ENCODE results near the gene EMP2.

Gene EMP2

DNA sequence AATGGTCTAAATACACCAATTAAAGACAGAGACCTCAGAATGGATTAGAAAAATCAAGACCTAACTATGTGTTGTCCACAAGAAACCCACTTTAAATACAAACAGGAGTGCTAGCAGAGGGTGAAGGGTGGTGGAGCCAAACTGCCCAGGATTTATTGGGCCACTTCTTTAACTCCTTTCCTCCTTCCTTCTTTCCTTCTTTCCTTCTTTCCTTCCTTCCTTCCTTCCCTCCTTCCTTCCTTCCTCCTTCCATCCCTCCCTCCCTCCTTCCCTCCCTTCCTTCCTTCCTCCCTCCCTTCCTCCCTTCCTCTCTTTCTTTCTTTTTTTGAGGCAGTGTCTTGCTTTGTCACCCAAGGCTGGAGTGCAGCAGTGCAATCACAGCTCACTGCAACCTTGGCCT is 34.3 kb upstream of the EMP2 start:
- Mint-ChIP-seq H3K9me3 (no peaks in the 10 kb centered on the region), H3K27me3 (peaks cover 15% of the 10 kb centered on the region), H3K27ac (no peak overlapping the region), H3K36me3 (ENCODE audit: low read depth) (no peaks in the 10 kb centered on the region), H3K4me1 (ENCODE audit: low read depth) (no peaks in the 10 kb centered on the region), H3K4me3 (no peak overlapping the region)

DNA sequence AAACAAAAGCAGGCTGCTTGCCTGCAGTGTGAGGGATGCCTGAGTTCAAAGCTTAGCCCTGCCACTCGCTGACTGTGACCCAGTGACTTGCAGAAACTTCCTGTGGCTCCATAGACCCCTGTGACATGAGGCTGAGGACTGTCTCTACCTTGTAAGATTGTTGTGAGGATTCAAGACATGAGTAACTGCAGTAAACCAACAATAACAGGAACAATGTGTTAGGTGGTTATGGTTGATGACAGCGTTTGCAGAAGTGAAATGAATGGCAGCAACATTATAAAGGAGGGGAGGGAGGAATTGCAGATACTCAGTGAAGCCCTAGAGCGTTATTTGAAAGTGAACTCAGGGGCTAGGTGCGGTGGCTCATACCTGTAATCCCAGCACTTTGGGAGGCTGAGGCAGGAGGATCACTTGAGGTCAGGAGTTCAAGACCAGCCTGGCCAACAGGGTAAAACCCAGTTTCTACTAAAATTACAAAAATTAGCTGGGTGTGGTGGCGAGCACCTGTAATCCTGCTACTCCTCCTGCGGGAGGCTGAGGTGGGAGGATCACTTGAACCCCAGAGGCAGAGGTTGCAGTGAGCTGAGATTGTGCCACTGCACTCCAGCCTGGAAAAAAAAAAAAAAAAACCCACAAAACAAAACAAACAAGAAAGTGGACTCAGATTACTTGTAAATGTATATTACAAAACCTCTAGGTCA is 33.5 kb upstream of the EMP2 start:
- Mint-ChIP-seq H3K4me1 (ENCODE audit: low read depth) (no peaks in the 10 kb centered on the region), H3K27ac (no peak overlapping the region), H3K27me3 (peaks cover 13% of the 10 kb centered on the region), H3K9me3 (no peaks in the 10 kb centered on the region), H3K36me3 (ENCODE audit: low read depth) (no peaks in the 10 kb centered on the region), H3K4me3 (no peak overlapping the region)

DNA sequence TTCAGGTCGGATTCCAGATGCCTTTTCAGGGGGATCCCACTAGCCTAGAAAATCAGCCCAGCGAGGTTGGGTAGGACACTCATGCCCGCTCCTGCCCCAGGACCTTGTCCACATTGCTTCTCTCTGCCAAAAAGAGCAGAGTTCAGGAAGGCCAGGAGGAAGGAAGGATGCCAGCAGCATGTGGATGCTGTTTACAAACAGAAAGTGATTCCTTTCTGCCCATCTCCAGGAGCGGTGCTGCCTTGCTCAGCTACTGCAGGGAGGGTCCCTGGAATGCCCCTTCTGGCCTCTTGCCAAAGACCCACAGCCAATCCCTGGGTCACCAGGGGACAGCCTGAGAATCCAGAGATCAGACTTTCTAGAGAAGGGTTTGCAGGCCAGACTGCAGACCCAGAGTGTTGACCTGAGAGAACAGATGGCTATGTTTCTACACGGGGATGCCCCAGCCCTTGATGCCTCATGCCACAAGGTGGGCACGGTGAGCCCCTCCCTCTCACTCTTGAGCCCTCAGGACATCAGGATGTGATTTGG is 32.3 kb upstream of the EMP2 start:
- no peak overlapping the region for H3K27ac Mint-ChIP-seq

DNA sequence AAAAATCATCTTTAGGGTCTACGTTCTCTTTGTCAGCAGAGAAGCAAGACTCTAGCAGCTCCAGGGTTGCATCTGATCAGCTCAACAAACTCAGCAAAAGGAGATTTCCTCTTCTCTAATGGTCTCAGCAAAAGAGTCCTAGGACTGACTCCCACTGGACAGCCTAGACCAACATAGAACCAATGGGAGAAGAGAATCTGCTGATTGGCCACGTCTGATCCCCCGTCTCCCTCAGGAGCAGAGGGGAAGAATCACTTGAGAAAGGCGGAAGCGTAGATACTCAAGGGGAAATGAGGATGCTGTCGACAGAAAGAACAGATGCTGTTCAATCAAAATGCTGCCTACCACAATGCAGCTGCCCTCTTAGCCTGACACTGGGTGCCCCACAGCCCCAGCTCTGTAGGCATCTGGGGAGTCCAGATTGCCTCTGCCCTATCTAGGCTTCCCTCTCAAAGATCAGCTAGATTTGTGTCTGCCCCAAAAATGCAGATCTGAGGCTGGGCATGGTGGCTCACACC is 31.5 kb upstream of the EMP2 start:
- Mint-ChIP-seq H3K36me3 (ENCODE audit: low read depth) (no peaks in the 10 kb centered on the region), H3K4me1 (ENCODE audit: low read depth) (no peaks in the 10 kb centered on the region), H3K27ac (no peak overlapping the region), H3K9me3 (no peaks in the 10 kb centered on the region), H3K4me3 (no peak overlapping the region), H3K27me3 (peaks cover 4% of the 10 kb centered on the region)

More for the DNA sequence above, 32.3 kb upstream of the EMP2 start:
- H3K9me3 Mint-ChIP-seq, result no peaks in the 10 kb centered on the region
- no peak overlapping the region for H3K4me3 Mint-ChIP-seq
- H3K4me1 Mint-ChIP-seq (ENCODE audit: low read depth), result no peaks in the 10 kb centered on the region
- H3K27me3 Mint-ChIP-seq, result peaks cover 9% of the 10 kb centered on the region
- H3K36me3 Mint-ChIP-seq (ENCODE audit: low read depth), result no peaks in the 10 kb centered on the region

DNA sequence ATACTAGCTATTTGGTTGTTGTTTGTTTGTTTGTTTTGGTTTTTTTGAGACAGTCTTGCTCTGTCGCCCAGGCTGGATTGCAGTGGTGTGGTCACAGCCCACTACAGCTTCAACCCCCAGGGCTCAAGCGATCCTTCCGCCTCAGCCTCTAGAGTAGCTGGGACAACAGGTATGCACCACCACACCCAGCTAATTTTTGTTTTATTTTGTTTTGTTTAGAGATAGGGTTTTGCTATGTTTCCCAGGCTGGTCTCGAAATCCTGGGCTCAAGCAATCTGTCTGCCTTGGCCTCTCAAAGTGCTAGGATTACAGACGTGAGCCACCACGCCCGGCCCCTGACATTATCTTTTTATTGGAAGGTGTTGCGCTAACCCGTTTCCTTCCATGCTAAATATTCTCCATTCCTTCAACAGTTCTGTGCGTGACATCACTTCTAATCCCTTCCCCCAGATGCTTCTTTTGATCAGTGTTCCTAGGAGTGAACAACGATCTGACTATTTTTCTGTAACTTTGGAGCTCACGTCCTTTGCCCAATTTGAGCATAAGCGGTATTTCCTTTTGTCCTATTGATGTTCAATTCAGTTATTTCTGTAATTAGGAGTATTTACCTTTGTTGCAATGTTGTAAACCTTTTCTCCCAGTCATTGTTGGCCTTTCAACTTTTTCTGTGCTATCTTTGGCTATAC is 30.2 kb upstream of the EMP2 start:
- Mint-ChIP-seq H3K27me3 (no peaks in the 10 kb centered on the region), H3K36me3 (ENCODE audit: low read depth) (no peaks in the 10 kb centered on the region), H3K9me3 (no peaks in the 10 kb centered on the region), H3K4me1 (ENCODE audit: low read depth) (no peaks in the 10 kb centered on the region), H3K27ac (no peak overlapping the region), H3K4me3 (no peak overlapping the region)

DNA sequence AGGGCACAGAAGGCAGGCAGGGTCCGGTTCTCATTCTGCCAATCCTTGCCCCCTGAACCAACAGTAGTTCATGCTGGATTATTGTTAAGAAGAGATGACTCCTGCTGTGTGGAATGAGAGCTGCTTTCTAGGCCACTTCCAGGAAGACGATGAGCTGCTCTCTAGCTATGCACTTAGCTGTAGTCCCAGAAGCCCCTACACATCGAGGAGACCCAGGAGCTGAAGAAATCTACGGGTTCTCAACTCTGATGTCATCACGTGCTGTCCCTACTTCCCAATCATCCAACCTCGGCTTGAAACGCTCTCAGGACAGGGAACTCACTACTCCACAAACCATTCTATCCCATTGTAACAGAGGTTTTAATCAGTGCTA is 29.0 kb upstream of the EMP2 start:
- no peaks in the 10 kb centered on the region for H3K4me1 Mint-ChIP-seq (ENCODE audit: low read depth)
- no peak overlapping the region for H3K4me3 Mint-ChIP-seq
- H3K9me3 Mint-ChIP-seq, result no peaks in the 10 kb centered on the region
- H3K27me3 Mint-ChIP-seq, result peaks cover 3% of the 10 kb centered on the region
- no peaks in the 10 kb centered on the region for H3K36me3 Mint-ChIP-seq (ENCODE audit: low read depth)
- H3K27ac Mint-ChIP-seq, result no peak overlapping the region

DNA sequence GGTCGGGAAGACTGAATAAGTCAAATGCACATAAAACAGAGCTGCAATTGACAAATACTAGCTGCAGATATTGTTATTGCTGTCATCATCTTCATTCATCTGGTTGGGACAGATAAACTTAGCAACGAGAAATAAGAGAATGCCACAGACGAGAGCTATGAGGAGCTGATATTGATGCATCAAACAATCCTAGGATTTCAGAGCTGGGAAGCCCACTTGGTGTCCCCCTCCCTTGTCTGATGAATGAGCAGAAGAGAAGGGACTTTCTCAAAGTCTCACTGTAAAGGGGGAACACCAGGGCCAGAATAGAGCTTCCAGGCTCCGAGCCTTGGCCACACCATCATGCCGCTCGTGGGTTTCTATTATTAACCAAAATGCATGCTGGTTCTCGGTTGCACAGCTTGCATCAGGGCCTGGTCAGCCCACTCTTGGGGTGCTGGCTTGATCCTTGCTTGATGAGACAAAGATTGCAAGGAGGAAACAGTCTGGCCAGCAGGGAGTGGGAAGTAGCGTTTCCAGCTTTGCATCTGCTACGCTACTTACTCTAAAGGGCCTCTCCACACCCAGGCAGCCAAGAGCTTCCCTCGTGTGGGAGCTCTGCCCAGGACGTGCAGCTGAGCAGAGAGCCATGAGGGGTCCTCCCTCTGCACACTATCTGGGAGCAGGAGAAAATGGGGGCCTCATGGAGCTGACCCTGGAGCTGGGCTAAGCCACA is 28.4 kb upstream of the EMP2 start:
- no peaks in the 10 kb centered on the region for H3K9me3 Mint-ChIP-seq
- no peak overlapping the region for H3K4me3 Mint-ChIP-seq
- peaks cover 3% of the 10 kb centered on the region for H3K27me3 Mint-ChIP-seq
- H3K4me1 Mint-ChIP-seq (ENCODE audit: low read depth), result no peaks in the 10 kb centered on the region
- H3K27ac Mint-ChIP-seq, result no peak overlapping the region
- no peaks in the 10 kb centered on the region for H3K36me3 Mint-ChIP-seq (ENCODE audit: low read depth)

DNA sequence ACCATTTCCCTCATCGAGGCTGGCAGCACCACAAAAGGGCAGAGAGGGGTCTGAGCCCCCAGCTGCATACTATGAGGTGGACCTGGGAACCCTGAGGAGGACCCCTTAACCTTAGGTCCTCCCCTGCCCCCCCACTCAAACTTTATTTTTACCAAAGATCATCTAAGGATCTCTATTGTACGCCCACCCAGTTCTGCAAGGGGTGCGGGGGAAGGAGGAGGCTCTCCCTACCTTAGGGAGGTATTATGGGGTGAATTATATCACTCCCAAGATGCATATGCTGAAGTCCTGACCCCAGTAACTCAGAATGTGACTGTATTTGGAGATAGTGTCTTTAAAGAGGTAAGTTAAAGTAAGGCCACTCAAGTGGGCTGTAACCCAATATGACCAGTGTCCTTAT is 26.8 kb upstream of the EMP2 start:
- H3K4me3 Mint-ChIP-seq, result no peak overlapping the region
- no peaks in the 10 kb centered on the region for H3K9me3 Mint-ChIP-seq
- H3K27me3 Mint-ChIP-seq, result peaks cover 6% of the 10 kb centered on the region
- no peaks in the 10 kb centered on the region for H3K36me3 Mint-ChIP-seq (ENCODE audit: low read depth)
- no peak overlapping the region for H3K27ac Mint-ChIP-seq
- H3K4me1 Mint-ChIP-seq (ENCODE audit: low read depth), result no peaks in the 10 kb centered on the region

DNA sequence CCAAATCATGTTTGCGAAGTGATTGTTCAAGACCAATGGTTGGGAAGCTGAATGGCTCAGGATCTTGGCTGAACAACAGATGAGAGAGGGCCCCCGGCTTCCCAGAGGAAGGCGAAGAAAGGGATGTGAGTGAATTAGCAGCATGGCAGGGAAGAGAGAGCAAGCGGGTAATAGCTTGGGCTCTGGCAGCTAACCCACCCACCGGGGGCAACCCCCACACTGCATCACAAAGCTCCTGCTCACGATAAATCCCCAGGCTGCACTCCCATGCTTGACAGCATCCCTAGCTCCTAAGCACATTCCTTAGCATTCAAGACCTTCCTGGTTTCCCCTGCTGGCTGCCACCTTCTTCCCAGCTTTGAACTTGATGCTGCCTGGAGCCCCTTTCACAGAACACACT is 26.2 kb upstream of the EMP2 start:
- no peaks in the 10 kb centered on the region for H3K4me1 Mint-ChIP-seq (ENCODE audit: low read depth)
- peaks cover 6% of the 10 kb centered on the region for H3K27me3 Mint-ChIP-seq
- H3K9me3 Mint-ChIP-seq, result no peaks in the 10 kb centered on the region
- H3K27ac Mint-ChIP-seq, result no peak overlapping the region
- no peak overlapping the region for H3K4me3 Mint-ChIP-seq
- H3K36me3 Mint-ChIP-seq (ENCODE audit: low read depth), result no peaks in the 10 kb centered on the region

DNA sequence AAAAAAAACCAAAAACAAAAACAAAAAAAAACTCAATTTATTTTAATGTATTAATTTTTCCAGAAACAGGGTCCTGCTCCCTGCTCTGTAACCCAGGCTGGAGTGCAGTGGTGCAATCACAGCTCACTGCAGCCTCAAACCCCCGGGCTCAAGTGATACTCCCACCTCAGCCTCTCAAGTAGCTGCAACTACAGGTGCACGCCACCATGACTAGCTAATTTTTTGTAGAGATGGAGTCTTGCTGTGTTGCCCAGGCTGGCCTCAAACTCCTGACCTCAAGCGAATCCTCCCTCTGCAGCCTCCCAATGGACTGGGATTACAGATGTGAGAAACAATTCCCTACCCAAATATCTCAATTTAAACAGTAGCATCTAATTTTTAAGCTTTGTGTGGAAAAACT is 25.2 kb upstream of the EMP2 start:
- Mint-ChIP-seq H3K27ac (no peak overlapping the region), H3K9me3 (no peaks in the 10 kb centered on the region), H3K4me3 (no peak overlapping the region), H3K4me1 (ENCODE audit: low read depth) (no peaks in the 10 kb centered on the region), H3K36me3 (ENCODE audit: low read depth) (no peaks in the 10 kb centered on the region), H3K27me3 (peaks cover 6% of the 10 kb centered on the region)

DNA sequence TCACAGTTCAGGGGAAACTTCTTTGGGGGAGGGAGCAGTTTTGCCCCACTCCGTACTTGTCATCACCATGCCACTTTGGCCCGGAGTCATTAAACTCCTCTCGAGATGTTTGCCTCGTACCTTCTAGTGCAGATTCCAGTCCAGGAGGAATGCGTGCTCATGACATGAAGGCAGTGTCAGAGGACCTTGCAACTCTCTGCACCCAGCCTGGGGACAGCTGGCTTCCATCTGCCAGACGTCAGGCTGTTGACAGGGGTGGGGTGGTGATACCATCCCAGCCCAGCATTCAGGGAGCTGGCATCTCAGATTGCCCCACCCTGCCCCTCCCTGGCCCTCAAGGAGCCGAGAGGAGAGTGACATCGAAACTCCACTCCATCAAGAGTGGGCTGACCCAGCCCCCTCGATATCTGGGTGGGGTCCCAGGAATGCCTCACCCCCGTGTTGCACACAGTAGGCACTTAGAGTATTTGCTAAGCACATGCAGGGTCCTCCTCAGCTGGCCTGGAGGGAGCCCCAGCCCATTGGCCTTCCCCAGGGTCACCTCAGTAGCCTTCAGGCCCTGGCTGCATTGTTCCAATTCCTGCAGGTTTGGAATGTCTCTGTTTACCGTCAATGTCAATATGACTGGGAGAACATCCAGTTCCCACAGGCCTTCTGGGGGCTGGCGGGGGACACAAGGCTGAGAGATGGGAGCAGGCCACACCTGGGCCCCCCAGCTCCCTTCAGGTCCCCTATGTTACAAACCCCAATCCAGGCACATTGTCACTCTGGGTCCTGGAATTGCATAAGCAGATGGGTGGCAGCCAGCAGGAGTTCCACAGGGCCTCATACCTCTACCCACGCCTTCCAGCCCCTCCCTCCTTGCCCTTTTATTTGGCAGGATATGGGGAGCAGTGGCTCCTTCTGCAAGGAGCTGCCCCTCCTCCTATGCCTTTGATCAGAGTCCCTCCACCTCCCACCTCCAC is 21.3 kb upstream of the EMP2 start:
- H3K27ac Mint-ChIP-seq, result peak overlapping the region; percentile 26
- H3K4me1 Mint-ChIP-seq (ENCODE audit: low read depth), result no peaks in the 10 kb centered on the region
- H3K27me3 Mint-ChIP-seq, result peaks cover 12% of the 10 kb centered on the region
- no peak overlapping the region for H3K4me3 Mint-ChIP-seq
- H3K36me3 Mint-ChIP-seq (ENCODE audit: low read depth), result no peaks in the 10 kb centered on the region
- H3K9me3 Mint-ChIP-seq, result no peaks in the 10 kb centered on the region

DNA sequence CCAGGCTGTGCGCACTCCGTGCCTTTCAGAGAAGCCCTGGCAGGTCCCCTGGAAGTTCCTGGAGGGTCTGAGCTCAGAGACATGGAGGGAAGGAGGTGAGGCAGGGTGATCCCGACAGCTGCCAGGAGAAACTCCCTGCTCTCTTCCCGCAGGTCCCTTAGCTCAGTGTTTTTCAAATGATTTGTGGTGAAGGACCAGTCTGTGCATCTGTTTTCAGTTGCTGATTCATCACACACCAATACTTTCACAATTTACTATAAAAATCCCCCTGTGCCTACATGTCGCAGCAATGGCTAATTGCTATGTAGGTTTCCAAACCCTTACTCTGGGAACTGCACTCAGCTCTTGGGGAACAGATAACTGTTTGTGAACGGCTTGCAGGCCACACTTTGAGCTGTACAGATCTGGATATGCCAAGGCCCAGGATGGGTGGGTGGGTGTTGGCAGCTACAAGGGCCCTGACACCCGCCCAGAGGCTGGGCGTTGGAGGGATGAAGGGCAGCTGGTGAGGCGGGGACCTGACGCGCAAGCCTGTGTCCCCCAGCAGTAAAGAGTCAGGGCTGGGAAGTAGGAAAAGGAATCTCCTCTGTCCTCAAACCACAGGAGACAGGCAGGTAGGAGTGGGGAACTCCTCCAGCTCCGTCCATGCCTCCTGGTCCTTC is 20.5 kb upstream of the EMP2 start:
- Mint-ChIP-seq H3K36me3 (ENCODE audit: low read depth) (no peaks in the 10 kb centered on the region), H3K27ac (no peak overlapping the region), H3K4me3 (no peak overlapping the region)

DNA sequence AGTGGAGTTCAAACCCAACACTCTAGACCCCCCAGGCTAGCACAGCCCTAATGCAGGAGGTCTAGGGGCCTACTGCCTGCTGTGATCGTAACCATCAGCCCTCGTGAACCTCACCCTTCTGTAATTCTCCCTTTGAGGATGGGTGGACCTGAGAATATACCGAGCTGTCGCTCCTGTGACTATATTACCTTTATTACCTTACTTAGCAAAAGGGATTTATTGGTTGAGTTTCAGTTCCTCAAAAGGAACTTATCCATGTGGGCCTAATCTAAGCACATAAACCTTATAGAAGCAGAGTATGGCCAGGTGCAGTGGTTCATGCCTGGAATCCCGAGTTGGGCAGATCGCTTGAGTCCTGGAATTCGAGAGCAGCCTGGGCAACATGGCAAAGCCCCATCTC is 19.2 kb upstream of the EMP2 start:
- no peak overlapping the region for H3K27ac Mint-ChIP-seq
- peaks cover 10% of the 10 kb centered on the region for H3K27me3 Mint-ChIP-seq
- H3K4me1 Mint-ChIP-seq (ENCODE audit: low read depth), result no peaks in the 10 kb centered on the region
- H3K9me3 Mint-ChIP-seq, result no peaks in the 10 kb centered on the region
- H3K36me3 Mint-ChIP-seq (ENCODE audit: low read depth), result no peaks in the 10 kb centered on the region
- no peak overlapping the region for H3K4me3 Mint-ChIP-seq

More for the DNA sequence above, 20.5 kb upstream of the EMP2 start:
- Mint-ChIP-seq H3K4me1 (ENCODE audit: low read depth) (no peaks in the 10 kb centered on the region), H3K9me3 (no peaks in the 10 kb centered on the region), H3K27me3 (peaks cover 12% of the 10 kb centered on the region)

DNA sequence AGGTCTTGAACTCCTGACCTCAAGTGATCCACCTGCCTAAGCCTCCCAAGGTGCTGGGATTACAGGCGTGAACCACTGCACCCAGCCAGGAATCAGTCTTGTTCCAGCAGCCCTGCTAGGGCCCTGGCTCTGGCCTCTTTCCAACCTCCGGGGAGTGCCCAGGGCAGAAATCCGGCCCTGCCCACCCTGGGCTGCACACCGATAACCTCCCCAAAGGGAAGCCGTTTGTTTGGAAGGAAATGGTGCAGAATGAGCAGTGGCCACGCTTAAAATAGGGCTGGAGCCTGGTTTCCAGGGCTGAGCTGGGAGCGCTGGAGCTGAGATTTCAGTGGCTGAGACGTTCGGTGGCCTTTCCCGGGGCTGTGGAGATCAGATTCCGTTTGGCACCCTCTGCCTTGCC is 17.8 kb upstream of the EMP2 start:
- Mint-ChIP-seq H3K27ac (no peak overlapping the region), H3K36me3 (ENCODE audit: low read depth) (no peaks in the 10 kb centered on the region), H3K4me1 (ENCODE audit: low read depth) (peaks cover 2% of the 10 kb centered on the region), H3K4me3 (no peak overlapping the region), H3K9me3 (no peaks in the 10 kb centered on the region), H3K27me3 (peaks cover 10% of the 10 kb centered on the region)
